Stomach (tissue), 4 donors: ENCODE measurements around the gene FAM229A.

Experiments
- CTCF ChIP-seq, 7 experiments: fragments of 450-650 bp in 4 of 7; fragments of 200-600 bp in 3 of 7; sonication (generic) in 3 of 7; IDR thresholded peaks; one replicate each; pipeline ENCODE4 v1.5.1; 2016 to 2019; ENCODE audit warnings: antibody characterized with exemption in 7 of 7, control low read depth in 2 of 7, mild to moderate bottlenecking in 1 of 7
- EP300 ChIP-seq: sonication (generic); formaldehyde crosslinking; IDR thresholded peaks from one replicate; pipeline ENCODE4 v1.6.1; 2017; ENCODE audit warnings: antibody characterized with exemption
- POLR2A ChIP-seq, 4 donors: fragments of 450-650 bp; IDR thresholded peaks; one replicate each; pipeline ENCODE4 v1.6.1; 2016; ENCODE audit warnings: antibody characterized with exemption in 4 of 4, control low read depth in 2 of 4, mild to moderate bottlenecking in 1 of 4, moderate library complexity in 1 of 4

DNA sequence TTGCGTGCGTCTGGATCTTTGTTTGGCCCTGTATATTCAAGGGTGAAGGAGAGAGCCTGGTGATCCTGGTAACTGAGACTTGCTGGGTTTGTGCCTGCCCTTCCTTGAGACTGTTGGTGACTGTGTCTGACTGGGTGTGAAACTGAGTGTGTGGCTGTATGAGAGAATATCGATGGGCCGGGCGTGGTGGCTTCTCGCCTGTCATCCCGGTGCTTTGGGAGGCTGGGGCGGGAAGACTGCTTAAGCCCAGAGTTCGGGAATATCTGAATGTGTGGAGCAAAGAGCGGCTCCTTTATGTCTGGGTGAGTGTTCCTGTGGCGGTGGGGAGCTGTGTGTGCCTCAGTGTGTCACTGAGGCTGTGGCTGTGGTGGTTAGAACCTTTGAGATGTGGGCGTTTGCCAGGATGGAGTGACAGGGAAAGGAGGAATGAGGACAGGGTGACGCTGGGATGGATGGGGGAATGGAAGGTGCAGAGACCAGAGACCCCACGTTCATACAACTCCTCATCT lies 23.6 kb downstream of the FAM229A start:
- no peak for TF ChIP-seq POLR2A (IDR thresholded peaks at IDR 0.05)
- no peak for TF ChIP-seq CTCF (IDR thresholded peaks at IDR 0.05)
- no peak for TF ChIP-seq EP300
